ES-I3 (cell line): ENCODE measurements around the gene ME3.
"Not testable (repeated sequence)": the region's sequence is repeated elsewhere in the genome, so short reads cannot be mapped to it uniquely, and the experiment has no call there.

Experiments
- H3K36me3 ChIP-seq: 2 replicates; pipeline ENCODE4 v1.6.1; 2013; ENCODE audit warnings: mild to moderate bottlenecking, low read length, control low read depth, moderate library complexity; ENCODE audit not compliant: insufficient read depth
- H3K4me1 ChIP-seq: 2 replicates; pipeline ENCODE4 v1.6.1; 2013; ENCODE audit warnings: mild to moderate bottlenecking, control low read depth, low read length; ENCODE audit not compliant: insufficient read depth
- H3K9ac ChIP-seq: 2 replicates; pipeline ENCODE4 v1.6.1; 2013; ENCODE audit warnings: low read depth, mild to moderate bottlenecking, low read length, moderate library complexity
- H3K9me3 ChIP-seq: 2 replicates; pipeline ENCODE4 v1.6.1; 2013; ENCODE audit warnings: mild to moderate bottlenecking, low read length, moderate library complexity; ENCODE audit not compliant: control insufficient read depth, insufficient read depth

The ME3 gene

DNA sequence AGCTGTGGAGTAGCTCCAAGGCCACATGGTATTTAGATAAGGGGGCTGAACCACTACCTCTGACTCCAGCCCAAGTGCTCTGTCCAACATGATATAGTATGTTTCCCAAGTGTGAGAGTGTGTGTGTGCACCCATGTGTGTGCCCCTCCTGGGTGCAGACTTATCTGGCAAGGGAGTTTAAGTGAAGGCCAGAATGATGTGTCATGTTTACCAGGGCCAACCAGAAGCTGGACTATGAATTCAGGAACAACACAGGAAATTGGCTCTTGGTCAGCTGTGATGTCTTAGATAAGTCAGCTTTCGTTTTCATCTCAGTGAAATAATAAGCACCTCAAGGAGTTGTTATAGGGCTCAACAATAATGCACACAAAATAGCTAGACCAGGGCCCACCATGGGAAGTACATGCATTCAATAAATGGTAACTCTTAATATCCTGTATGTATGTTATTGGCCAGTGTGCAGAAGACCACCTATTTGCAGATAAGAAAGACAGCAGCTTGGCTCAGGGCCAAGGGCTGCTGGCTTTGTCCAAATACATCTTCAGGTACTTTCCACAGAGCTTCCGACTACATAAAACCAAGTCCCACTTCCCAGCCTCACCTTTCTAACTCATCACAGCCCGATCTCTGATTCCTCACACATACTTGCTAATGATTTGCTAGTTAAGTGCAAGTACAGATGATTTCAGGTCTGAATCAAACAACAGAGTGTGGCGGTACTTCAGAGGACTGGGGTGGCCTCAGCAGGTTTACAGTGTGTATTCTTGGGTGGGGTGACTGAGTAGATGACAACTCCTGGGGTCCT, 120.9 kb downstream of the ME3 start:
- no peak overlapping the region for H3K9ac ChIP-seq
- 0 out of 2 replicates have a peak, but pooled peaks cover 2% of the 10 kb centered on the region for H3K36me3 ChIP-seq

DNA sequence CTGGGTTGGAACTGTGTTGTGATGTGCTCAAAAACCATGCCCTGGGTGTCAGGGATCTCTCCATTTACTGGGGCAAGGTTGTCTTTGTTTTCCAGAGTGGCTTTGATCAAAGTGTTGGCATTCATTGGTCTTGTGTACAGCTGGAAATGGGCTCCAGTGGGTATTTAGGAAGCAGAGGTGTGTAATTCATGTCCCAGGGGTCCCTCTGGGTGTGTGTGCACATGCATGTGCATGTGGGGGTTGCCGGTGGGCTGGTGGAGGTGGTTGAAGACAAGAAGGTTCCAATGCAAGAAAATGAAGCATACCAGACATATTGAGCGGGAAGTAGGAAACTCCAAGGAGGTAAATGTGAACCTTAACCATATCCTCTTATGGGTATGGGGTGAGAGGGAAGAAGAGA, 121.7 kb downstream of the ME3 start:
- Histone ChIP-seq H3K4me1 (peaks cover 8% of the 10 kb centered on the region), H3K9me3 (no peaks in the 10 kb centered on the region; the same call in 1 of the 2 replicates), H3K9ac (no peak overlapping the region), H3K36me3 (0 out of 2 replicates have a peak, but pooled peaks cover 2% of the 10 kb centered on the region)

More for the DNA sequence above, 120.9 kb downstream of the ME3 start:
- H3K4me1 ChIP-seq, result peaks cover 8% of the 10 kb centered on the region
- no peaks in the 10 kb centered on the region; the same call in 1 of the 2 replicates for H3K9me3 ChIP-seq

DNA sequence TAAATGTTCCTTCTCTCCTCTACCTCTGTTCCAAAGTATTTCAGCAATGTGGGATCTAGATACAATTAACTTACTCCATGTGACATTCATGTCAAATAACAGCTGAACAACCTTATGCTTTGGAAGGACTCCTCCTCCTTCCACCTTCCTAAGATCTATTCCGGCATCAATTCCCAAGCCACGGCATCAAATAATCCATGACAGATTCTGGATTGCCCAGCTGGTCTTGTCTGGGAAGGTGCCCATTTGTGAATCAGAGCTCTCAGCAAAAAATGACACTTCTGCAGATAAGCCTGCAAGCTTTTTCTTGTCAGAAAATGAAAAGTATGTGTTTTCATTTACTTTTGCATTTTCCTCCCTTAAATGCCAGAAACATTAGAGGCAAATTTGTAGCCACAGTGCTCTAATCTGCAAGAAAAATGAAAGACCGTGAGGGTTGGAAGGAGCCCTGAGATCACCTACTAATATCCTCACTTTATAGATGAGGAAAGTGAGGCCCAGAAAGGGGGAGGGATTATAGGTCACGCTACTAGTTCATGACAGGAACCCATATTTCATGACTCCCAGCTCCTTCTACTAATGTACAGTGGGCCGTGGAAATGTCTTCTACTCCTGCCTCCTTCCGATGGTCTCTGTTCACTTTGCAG, 124.0 kb downstream of the ME3 start:
- peaks cover 8% of the 10 kb centered on the region for H3K4me1 ChIP-seq
- no peaks in the 10 kb centered on the region; the same call in 1 of the 2 replicates for H3K9me3 ChIP-seq
- H3K36me3 ChIP-seq, result no peaks in the 10 kb centered on the region
- no peak overlapping the region for H3K9ac ChIP-seq

DNA sequence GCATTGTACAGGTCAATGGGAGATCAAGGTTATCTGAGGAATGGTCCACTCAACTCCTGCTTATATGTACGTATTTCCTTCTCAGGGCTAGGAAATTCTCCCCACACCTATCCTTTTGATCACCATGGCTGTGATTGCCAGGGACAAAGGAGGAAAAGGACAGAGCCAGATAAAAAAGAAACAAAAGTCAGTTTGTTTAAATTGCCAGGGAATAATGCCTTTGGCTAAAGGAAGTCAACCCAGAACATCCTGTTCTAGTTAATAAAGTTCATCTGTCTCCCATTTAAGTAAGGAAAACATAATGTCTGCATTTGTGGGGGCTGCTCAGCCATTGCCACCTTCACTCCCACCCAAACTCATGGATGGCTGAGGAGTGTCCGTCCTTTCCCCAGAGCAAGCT, 124.7 kb downstream of the ME3 start:
- H3K9ac ChIP-seq, result no peak overlapping the region
- no peaks in the 10 kb centered on the region; the same call in 1 of the 2 replicates for H3K9me3 ChIP-seq
- peaks cover 8% of the 10 kb centered on the region for H3K4me1 ChIP-seq
- no peaks in the 10 kb centered on the region for H3K36me3 ChIP-seq

DNA sequence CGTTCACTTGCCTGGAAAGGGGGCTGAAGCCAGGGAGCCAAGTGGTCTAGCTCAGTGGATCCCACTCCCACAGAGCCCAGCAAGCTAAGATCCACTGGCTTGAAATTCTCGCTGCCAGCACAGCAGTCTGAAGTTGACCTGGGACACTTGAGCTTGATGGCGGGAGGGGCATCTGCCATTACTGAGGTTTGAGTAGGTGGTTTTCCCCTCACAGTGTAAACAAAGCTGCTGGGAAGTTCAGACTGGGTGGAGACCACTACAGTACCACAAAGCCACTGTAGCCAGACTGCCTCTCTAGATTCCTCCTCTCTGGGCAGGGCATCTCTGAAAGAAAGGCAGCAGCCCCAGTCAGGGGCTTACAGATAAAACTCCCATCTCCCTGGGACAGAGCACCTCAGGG, 131.1 kb downstream of the ME3 start:
- not testable (repeated sequence) for H3K36me3 ChIP-seq, H3K9ac ChIP-seq, H3K4me1 ChIP-seq, H3K9me3 ChIP-seq

DNA sequence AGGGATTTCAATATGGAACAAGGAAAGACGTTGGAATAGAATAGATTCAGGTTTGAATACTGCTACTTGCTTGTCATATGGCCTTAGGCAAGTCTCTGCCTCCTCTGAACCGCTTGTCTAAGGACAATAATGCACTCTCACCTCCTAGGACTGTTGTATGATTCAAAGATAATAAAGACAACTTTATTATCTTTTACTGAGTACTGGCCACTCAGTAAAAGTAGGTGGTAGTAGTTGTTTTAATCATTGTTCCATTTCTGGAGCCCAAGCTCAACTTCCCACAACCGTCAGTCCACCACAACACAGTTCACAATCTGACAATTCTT, 134.2 kb downstream of the ME3 start:
- Histone ChIP-seq H3K9me3 (no peaks in the 10 kb centered on the region), H3K36me3 (no peaks in the 10 kb centered on the region), H3K4me1 (no peaks in the 10 kb centered on the region), H3K9ac (no peak overlapping the region)

DNA sequence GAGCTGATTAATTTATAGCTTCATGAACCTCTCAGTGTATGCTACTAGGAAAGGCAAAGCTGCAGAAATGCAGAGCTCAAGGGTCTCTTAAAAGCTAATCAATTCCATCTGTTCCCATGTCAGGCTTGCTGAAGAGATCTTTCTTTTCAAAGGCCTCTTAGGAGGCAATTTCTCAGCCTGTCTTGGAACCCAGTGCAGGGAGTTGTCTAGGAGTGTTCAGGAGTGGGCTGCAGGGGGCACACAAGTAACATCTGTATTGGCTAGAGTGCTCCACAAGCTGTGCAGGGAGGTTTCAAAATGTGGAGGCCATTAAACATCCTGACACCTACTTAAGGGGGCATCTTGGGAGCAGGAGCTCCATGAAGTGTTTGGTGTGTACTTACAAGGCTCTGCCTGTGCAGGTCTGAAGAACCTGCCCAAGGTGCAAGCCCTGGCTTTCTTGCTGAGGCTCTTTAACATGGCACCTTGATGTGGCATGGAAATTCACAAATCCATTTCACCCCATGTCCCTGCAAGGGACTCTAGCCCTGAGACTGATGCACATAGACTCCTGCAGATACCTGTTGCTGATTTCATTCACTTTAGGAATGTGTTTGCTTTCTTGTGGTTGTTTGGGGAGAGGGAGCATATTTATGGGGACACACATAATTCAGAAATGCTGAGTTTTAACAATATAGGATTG, 134.7 kb downstream of the ME3 start:
- H3K36me3 ChIP-seq, result no peaks in the 10 kb centered on the region
- no peak overlapping the region for H3K9ac ChIP-seq
- H3K9me3 ChIP-seq, result no peaks in the 10 kb centered on the region
- no peaks in the 10 kb centered on the region for H3K4me1 ChIP-seq

DNA sequence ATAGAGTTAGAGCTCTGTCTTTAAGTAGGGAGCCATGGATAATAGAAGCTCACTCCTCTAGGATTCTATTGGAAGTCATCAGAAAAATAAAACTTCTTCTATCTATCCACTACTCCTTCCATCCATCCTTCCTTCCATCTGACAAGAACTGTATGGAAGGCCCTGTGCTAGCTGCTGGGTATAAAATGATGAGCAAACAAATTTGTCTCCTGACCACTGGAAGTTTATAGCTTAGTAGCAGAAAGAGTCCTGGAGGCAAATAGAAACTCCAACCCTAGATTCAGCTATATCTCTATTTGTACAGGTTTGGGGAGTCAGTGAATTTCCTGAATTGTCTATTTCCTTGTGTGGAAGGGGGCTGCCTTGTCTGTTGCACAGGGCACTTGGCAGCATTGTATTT, 136.6 kb downstream of the ME3 start:
- Histone ChIP-seq H3K9me3 (no peaks in the 10 kb centered on the region), H3K4me1 (no peaks in the 10 kb centered on the region), H3K36me3 (no peaks in the 10 kb centered on the region), H3K9ac (no peak overlapping the region)

DNA sequence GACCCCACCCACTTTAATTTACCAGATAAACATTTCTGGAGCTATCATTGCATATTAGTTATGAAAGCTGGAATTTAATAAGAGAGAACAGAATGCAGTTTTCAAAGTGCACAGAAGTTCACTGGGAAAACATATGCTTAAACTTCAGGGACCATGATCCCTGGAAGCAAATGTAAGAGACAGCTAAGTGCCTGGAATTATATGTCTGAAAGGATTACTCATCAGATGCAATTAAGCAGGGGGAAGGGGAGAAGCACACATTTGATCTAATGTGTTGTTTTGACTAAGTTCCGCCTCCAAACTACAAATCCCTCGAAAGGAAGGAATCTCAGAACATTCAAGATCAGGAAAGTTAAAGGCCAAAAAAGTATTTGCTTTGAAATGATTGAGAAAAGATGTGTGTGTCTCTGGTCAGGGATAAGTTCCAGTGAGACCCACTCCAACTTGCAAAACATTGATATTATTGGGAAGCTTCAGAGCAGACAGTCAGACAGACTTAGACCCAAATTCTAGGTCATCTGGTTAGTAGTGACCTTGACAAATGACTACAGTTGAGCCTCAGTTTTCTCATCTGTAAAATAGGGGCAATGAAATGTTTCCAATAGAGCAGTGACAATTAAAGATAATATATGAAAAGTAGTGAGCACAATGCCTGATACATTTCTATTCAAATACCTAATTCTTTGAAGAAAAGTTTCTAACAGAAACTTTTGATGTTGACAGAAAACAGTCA, 147.6 kb downstream of the ME3 start:
- H3K4me1 ChIP-seq, result peaks cover 15% of the 10 kb centered on the region
- no peaks in the 10 kb centered on the region; the same call in 1 of the 2 replicates for H3K9me3 ChIP-seq
- H3K36me3 ChIP-seq, result no peaks in the 10 kb centered on the region
- H3K9ac ChIP-seq, result no peak overlapping the region; the same call in 1 of the 2 replicates

DNA sequence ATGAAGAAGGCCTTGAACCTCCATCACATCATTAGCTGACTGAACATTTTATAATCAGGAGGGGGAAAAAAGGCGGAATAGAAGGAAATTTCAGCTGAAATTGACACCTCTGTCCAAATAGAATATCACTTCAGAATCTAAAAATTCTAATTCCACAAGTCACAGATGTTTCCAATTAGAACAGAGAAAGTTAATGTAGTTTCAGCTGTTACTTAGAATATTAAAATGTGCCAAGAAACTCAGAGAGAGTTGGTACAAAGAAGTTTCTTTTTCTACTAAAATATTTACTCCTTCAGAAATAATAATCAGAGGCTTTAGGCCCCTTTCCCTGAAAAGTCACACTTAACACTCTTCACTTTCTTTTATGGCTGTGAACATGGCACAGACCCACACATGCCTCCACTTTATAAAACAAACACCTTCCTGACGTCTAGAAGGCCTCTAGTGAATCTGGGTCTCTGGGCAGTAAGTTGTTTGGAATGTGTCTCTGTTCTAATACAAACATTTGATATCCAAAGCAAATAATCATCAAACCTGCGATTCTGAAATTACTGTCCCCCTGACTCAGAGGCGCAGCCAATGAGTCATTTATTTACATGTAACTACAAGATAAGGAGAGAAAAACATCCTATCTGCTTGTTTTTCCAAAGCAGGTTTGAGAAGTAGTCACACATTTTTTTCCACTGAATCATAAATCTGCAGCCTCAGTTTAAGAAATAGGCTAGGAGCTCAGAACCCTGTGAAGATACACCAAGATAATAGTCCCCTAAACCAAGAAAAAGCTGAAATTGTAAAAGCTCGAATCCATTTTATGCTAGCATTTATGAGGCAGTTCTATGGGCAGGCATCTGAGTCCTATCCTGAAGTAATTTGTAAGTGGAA, 148.4 kb downstream of the ME3 start:
- peaks cover 23% of the 10 kb centered on the region for H3K4me1 ChIP-seq
- H3K36me3 ChIP-seq, result no peaks in the 10 kb centered on the region
- no peaks in the 10 kb centered on the region; the same call in 1 of the 2 replicates for H3K9me3 ChIP-seq
- H3K9ac ChIP-seq, result no peak overlapping the region; the same call in 1 of the 2 replicates

DNA sequence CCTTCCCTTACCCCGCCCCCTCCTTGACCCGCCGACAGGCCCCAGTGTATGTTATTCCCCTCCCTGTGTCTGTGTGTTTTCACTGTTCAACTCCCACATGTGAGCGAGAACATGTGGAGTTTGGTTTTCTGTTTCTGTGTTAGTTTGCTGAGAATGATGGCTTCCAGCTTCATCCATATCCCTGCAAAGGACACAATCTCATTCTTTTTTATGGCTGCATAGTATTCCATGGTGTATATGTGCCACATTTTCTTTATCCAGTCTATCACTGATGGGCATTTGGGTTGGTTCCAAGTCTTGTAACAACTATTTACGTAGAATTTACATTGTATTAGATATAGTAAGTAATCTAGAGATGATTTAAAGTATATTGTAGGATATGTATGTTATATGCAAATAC, 149.9 kb downstream of the ME3 start:
- H3K9ac ChIP-seq, H3K9me3 ChIP-seq, H3K36me3 ChIP-seq: not testable (repeated sequence)
- peaks cover 26% of the 10 kb centered on the region for H3K4me1 ChIP-seq

DNA sequence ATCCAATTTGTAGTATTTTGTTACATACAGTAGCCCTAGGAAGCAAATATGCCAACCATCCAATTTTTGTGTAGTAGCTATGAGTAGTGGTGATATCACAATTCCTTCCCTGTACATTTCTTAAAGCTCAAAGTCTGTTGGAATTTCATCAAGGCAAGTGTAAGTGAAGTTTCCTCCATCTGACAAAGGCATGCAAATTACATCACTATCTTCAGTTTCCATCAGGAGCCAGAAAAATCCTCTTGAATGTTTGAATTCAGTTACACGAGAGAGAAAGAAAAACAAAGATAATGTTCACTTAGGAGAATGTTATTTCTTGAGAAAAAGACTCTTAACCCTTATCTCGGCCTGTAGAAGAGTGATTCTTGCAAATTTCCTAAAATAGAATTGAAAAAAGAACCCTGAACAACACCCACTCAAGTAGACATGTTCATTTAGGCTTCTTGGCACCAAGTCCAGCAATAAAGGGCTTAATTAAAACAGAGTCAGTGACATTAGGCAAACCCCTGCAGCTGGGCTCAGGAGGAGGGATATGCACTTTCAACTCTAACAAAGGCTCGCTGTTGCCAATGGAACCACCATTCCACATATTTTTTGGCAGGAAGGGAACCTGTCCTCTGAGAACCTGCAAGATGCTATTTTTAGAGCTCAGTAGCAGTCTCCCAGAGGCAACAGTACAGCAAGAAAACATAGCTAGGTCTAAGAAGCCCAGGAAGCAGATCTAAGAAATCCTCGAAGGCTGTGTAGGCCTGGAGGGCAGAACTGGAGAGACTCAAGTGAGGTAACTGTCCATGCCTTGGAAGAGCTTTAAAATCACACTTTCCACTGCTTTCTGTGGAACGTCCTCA, 153.1 kb downstream of the ME3 start:
- Histone ChIP-seq H3K4me1 (peaks cover 25% of the 10 kb centered on the region), H3K9ac (no peak overlapping the region), H3K36me3 (no peaks in the 10 kb centered on the region), H3K9me3 (no peaks in the 10 kb centered on the region)

DNA sequence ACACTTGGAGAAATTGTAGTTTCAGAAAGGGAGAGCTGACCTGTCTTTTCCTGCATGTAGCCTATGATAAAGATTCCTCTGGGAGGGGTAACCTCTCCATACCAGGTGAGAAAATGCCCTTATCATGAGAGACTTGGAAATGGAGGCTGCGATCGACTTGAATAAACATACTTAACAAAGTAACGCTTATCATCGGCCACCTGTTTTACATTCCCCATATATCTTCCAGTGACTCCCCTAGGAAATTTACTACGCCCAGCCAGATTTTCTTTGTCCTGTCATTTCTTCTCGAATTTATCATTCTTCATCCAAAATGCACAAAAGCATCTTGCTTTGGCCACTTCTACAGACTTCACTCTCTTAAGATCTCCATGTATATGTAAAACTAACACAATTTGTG, 154.2 kb downstream of the ME3 start:
- no peaks in the 10 kb centered on the region for H3K36me3 ChIP-seq
- H3K4me1 ChIP-seq, result peaks cover 26% of the 10 kb centered on the region
- H3K9me3 ChIP-seq, result no peaks in the 10 kb centered on the region
- H3K9ac ChIP-seq, result no peak overlapping the region
